Stomach (tissue), 9 donors: ENCODE results near the gene GTSE1. TPM values are rescaled to one million over a fixed set of nuclear protein-coding genes. Genes with fewer than 3 reads are reported as not detected.
A peak's percentile ranks its signal among the peaks of the same experiment; 100 is the strongest.

Experiments
- DNase-seq, 2 donors: peaks; one replicate each; pipeline versions ENCODE4 v3.0.0 to v3.0.0-alpha.2; 2013 to 2019
- H3K27ac ChIP-seq, 5 donors: fragments of 200-600 bp in 4 of 5; sonication (generic) in 4 of 5; one replicate each; pipeline ENCODE4 v1.5.1; 2013 to 2019; ENCODE audit warnings: mild to moderate bottlenecking in 1 of 5, moderate library complexity in 1 of 5
- H3K27me3 ChIP-seq, 3 donors: fragments of 200-600 bp; sonication (generic); one replicate each; pipeline ENCODE4 v1.5.1; 2017 to 2019; ENCODE audit warnings: mixed run types in 1 of 3
- H3K36me3 ChIP-seq, 4 donors: fragments of 200-600 bp; sonication (generic); 1 replicate in 3 of 4; 2 replicates in 1 of 4; pipeline ENCODE4 v1.5.1; 2016 to 2019
- H3K4me1 ChIP-seq, 4 donors: fragments of 200-600 bp; sonication (generic); one replicate each; pipeline ENCODE4 v1.5.1; 2016 to 2019
- H3K4me3 ChIP-seq, 4 donors: fragments of 200-600 bp; sonication (generic) in 3 of 4; one replicate each; pipeline ENCODE4 v1.5.1; 2016 to 2019; ENCODE audit warnings: mild to moderate bottlenecking in 1 of 4
- H3K9me3 ChIP-seq, 4 donors: fragments of 200-600 bp; sonication (generic); one replicate each; pipeline ENCODE4 v1.5.1; 2016 to 2019
- EP300 ChIP-seq: sonication (generic); formaldehyde crosslinking; IDR thresholded peaks from one replicate; pipeline ENCODE4 v1.6.1; 2017; ENCODE audit warnings: antibody characterized with exemption
- POLR2A ChIP-seq, 4 donors: fragments of 450-650 bp; IDR thresholded peaks; one replicate each; pipeline ENCODE4 v1.6.1; 2016; ENCODE audit warnings: antibody characterized with exemption in 4 of 4, control low read depth in 2 of 4, mild to moderate bottlenecking in 1 of 4, moderate library complexity in 1 of 4
- POLR2AphosphoS5 ChIP-seq, 3 donors: sonication (generic); formaldehyde crosslinking; IDR thresholded peaks; one replicate each; pipeline ENCODE4 v1.6.1; 2016; ENCODE audit warnings: antibody characterized with exemption in 3 of 3
- WGBS, 5 donors: extraction: QIAGEN DNeasy Blood & Tissue Kit in 3 of 5; methylation state at CpG; one replicate each; pipeline versions ENCODE4 v1.1.5 to v1.1.7; 2013 to 2018; 5-methylcytosine and 5-hydroxymethylcytosine counted together
- intact Hi-C: fragments of 100-400 bp; cut with DNase I; formaldehyde crosslinking; loops from one replicate; pipeline ENCODE4 v1.15.1; 2023; ENCODE audit warnings: low total_unique reads
- polyA plus RNA-seq, 3 donors: library from polyadenylated mRNA; stranded (reverse); fragments of 200-250 nt; gene quantifications; one replicate each; pipeline ENCODE4 v1.2.3, GENCODE V29; 2013
- total RNA-seq, 5 donors: library from RNA; depleted of rRNA; stranded (reverse); fragments of >200 nt; gene quantifications; one replicate each; pipeline versions ENCODE4 v1.1.0 to v1.2.3, GENCODE V29; 2014 to 2016
- TF ChIP-seq, protein P1 (sequence below), 7 experiments: fragments of 450-650 bp in 4 of 7; fragments of 200-600 bp in 3 of 7; sonication (generic) in 3 of 7; IDR thresholded peaks; one replicate each; pipeline ENCODE4 v1.5.1; 2016 to 2019; ENCODE audit warnings: antibody characterized with exemption in 7 of 7, control low read depth in 2 of 7, mild to moderate bottlenecking in 1 of 7
- donor health status: healthy with polysubstance abuse.
- donor health status: Bipolar disorder and iron deficiency.
- donor health status: healthy.

Gene GTSE1
- total and polyA plus RNA-seq, 8 donors: 1.1 to 64.0 (median 4.2) TPM

DNA sequence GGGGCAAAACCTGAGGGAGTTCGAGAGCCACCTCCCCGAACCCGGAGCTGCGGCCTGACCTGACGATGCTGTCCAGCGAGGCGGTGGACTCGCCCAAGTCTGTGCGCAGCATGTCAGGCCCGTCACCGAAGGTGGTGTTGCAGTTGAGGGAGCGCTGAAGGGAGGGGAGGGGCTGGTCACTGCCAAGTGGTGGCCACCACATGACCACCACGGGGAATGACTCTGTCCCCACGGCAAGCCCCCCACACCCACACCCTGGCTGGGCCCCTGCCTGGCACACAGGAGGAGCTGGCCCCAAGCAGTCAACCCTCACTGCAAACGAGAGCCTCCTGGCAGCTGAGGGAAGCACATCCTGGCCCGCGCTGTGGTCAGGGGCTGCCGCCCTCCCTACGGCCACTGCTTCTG lies 69.7 kb downstream of the GTSE1 start:
- peaks cover 0 to 29% (median 23%) of the 10 kb centered on the region in 4 donors for H3K36me3 ChIP-seq
- no peak for DNase-seq
- H3K4me1 ChIP-seq: peaks cover 4 to 24% (median 12%) of the 10 kb centered on the region in 4 donors
- no peak overlapping the region for H3K27ac ChIP-seq
- TF ChIP-seq, protein P1, sequence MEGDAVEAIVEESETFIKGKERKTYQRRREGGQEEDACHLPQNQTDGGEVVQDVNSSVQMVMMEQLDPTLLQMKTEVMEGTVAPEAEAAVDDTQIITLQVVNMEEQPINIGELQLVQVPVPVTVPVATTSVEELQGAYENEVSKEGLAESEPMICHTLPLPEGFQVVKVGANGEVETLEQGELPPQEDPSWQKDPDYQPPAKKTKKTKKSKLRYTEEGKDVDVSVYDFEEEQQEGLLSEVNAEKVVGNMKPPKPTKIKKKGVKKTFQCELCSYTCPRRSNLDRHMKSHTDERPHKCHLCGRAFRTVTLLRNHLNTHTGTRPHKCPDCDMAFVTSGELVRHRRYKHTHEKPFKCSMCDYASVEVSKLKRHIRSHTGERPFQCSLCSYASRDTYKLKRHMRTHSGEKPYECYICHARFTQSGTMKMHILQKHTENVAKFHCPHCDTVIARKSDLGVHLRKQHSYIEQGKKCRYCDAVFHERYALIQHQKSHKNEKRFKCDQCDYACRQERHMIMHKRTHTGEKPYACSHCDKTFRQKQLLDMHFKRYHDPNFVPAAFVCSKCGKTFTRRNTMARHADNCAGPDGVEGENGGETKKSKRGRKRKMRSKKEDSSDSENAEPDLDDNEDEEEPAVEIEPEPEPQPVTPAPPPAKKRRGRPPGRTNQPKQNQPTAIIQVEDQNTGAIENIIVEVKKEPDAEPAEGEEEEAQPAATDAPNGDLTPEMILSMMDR (IDR thresholded peaks at IDR 0.05): no peak
- no peak for TF ChIP-seq POLR2A (IDR thresholded peaks at IDR 0.05)
- no peak for TF ChIP-seq EP300
- TF ChIP-seq POLR2AphosphoS5 (IDR thresholded peaks at IDR 0.05): no peak
- H3K9me3 ChIP-seq: no peaks in the 10 kb centered on the region
- peaks cover 0 to 45% (median 0%) of the 10 kb centered on the region in 3 donors for H3K27me3 ChIP-seq
- intact Hi-C loops: no loop called here
- H3K4me3 ChIP-seq: no peak overlapping the region
- 70 to 92% (median 90%) methylated on average over 15 to 19 of the region's 19 CpGs for WGBS, 5 donors

DNA sequence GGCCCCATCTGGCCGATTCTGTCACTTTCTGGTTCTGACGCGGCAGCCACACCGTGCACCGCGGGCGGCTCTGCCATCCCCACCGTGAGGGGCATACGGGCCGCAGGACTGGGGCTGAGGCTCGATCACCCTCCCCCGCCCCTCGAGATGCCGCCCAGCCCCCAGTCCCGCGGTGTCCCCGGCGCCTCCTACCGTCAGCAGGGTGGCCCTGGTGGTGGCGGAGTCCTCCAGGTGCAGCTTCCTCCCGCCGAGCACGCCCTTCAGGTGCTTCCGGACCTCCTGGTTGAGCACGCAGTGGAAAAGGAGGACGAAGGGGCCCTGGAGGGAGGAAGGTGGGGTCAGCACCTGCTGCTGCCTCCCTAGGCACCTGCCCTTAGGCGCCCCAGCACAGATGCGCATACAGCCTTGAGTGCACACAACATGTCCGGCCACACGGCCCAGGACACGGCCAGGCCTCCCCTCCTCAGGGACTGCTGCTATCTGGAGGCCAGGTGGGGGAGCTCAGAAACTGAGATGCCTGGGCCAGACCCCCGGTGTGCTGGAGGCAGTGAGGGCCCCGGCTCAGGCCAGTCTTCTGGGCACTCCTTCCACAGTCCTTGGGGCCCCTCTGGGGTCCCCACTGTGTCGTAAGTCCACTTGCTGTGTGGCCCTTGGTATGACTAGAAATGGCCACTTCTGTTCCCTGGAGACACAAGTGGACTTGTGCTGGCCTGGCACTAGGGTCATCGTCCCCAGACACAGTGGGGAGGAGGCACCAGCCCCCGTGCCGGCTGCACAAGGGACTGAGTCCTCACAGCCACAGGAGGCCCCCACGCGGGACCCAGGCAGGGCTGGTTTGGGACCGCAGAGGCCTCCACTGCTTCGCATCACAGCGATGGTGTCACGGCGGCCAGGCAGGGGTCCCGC lies 70.4 kb downstream of the GTSE1 start:
- H3K27ac ChIP-seq: no peak overlapping the region
- intact Hi-C loops: no loop called here

DNA sequence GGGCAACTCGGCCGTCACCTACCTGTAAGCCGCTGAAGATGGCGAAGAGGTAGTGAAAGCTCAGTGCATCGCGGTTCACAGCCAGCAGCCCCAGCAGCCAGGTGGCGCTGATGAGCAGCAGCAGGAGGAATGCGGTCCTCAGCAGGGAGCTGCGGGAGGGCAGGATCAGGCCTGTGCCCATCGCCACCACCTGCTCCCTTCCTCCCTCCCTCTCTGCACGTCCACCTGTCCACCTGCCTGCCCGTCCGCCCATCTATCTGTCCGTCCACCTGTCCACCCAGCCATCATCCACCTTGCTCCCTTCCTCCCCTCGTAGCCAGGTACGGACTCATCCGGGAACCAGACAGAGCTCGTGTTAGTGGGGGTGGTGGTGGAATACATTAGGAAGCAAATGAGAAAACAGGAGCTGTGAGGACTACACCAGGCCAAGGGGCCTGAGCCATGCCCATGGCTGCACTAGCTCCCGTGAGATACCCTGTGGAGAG lies 71.1 kb downstream of the GTSE1 start:
- peak; percentile 89 for DNase-seq
- intact Hi-C loops: no loop called here
- Histone ChIP-seq H3K27ac (no peak overlapping the region), H3K9me3 (no peaks in the 10 kb centered on the region), H3K36me3 (peaks cover 0 to 26% (median 23%) of the 10 kb centered on the region in 4 donors), H3K4me1 (peaks cover 4 to 26% (median 15%) of the 10 kb centered on the region in 4 donors), H3K4me3 (no peak overlapping the region), H3K27me3 (peaks cover 0 to 47% (median 0%) of the 10 kb centered on the region in 3 donors)
- 33 to 41% (median 40%) methylated on average over 16 to 19 of the region's 19 CpGs for WGBS, 5 donors
- peak in 1 of 3 donors; percentile 78 for TF ChIP-seq POLR2AphosphoS5 (IDR thresholded peaks at IDR 0.05)
- TF ChIP-seq EP300: no peak
- TF ChIP-seq, protein P1 (IDR thresholded peaks at IDR 0.05): peak in 6 of 7 experiments; percentile 70 to 97 (median 86)
- no peak for TF ChIP-seq POLR2A (IDR thresholded peaks at IDR 0.05)

More for the DNA sequence above, 70.4 kb downstream of the GTSE1 start:
- TF ChIP-seq EP300: no peak
- TF ChIP-seq POLR2AphosphoS5 (IDR thresholded peaks at IDR 0.05): no peak
- TF ChIP-seq POLR2A (IDR thresholded peaks at IDR 0.05): no peak
- TF ChIP-seq, protein P1 (IDR thresholded peaks at IDR 0.05): no peak
- Histone ChIP-seq H3K27me3 (peaks cover 0 to 45% (median 0%) of the 10 kb centered on the region in 3 donors), H3K36me3 (peaks cover 0 to 28% (median 23%) of the 10 kb centered on the region in 4 donors), H3K9me3 (no peaks in the 10 kb centered on the region), H3K4me3 (no peak overlapping the region), H3K4me1 (peaks cover 4 to 25% (median 12%) of the 10 kb centered on the region in 4 donors)
- WGBS, 5 donors: 57 to 76% (median 74%) methylated on average over 14 to 45 of the region's 45 CpGs
- no peak for DNase-seq

- TF ChIP-seq, protein P1 (IDR thresholded peaks at IDR 0.05): no peak
- no peak for TF ChIP-seq EP300
- TF ChIP-seq POLR2AphosphoS5 (IDR thresholded peaks at IDR 0.05): no peak
- TF ChIP-seq POLR2A (IDR thresholded peaks at IDR 0.05): no peak
- Histone ChIP-seq H3K9me3 (no peaks in the 10 kb centered on the region), H3K36me3 (peaks cover 0 to 24% (median 20%) of the 10 kb centered on the region in 4 donors), H3K27ac (no peak overlapping the region), H3K4me3 (no peak overlapping the region), H3K4me1 (peaks cover 9 to 33% (median 22%) of the 10 kb centered on the region in 4 donors), H3K27me3 (peaks cover 0 to 54% (median 0%) of the 10 kb centered on the region in 3 donors)
- no peak for DNase-seq
- intact Hi-C loops: no loop called here
- 75 to 89% (median 84%) methylated on average over 10 to 12 of the region's 12 CpGs for WGBS, 5 donors
These were observed 71.8 kb downstream of the GTSE1 start for GRCh38 chr22:46368422-46368821.
